HG03139 (cell line): Measurements from ENCODE around the gene KLF3.

ENCODE experiments used
- ATAC-seq: cut with Tn5 transposase; IDR thresholded peaks from one replicate; pipeline ENCODE4 v1.9.1; 2021; ENCODE audit not compliant: unreplicated experiment

The KLF3 gene

GRCh38 chr4:38673130-38673978 lies 9.4 kb downstream of the KLF3 start:
- no peak for ATAC-seq

DNA sequence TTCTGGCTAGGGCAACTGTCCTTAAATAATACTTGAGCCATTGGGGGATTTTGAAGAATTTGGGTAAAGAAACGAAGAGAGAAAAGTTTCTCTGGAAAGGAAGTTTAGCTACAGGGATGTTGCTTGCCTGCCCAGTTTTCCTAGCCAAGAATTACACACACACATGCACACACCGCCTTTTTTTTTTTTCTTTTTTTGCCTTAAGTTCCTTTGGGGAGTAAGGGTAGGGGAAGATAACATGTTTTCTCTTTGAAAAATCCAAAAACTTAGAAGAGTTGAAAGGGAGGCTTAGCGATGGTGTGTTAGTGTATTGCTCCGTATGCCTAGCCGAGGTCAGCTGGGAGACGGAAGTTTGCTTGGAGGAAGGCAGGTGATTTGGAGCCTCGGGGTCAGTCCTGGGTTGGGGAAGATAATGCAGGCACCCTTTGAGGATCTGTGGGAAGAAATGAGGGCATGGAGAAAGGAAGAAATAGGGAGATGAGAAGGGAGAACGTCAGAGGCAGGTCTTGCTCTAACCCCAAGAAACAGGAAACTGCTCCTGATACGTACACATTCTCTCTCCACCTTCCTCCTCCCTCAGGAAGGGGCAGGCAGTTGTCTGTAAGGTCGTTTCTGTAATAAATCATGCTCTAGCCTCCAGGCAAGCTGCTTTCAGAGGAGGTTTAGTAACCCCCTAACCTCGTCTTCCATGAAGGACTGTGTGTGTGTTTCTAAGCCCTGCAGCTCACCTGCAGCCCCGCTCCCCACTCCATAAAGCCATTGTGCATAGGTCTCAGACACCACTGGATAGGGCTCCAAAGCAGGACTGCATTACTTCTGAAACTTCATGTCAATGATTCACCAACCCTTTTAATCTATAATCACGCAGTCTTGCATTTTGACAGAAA lies 10.5 kb downstream of the KLF3 start:
- ATAC-seq: no peak

GRCh38 chr4:38675146-38676121 lies 11.4 kb downstream of the KLF3 start:
- peak; percentile 49 for ATAC-seq

GRCh38 chr4:38676986-38677385 lies 13.0 kb downstream of the KLF3 start:
- no peak for ATAC-seq

DNA sequence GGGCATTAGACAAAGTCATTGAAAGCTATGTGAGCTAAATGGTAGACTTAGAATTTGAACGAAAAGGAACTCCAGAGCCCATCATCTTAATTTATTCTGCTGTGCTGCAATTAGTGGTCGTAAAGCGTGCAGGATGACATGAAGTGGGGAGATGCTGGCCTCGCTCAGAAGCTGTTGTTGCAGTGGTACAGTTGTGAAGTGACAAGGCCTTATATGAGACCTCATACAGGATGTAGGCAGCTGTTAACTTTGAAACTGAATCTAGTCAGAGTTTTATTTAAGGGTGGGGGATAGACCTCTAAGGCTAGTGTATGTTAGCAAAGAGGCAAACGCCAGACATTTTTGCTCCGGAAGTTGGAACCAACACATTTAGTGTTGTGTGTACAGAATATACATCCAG lies 13.4 kb downstream of the KLF3 start:
- no peak for ATAC-seq

GRCh38 chr4:38678078-38678477 lies 14.1 kb downstream of the KLF3 start:
- no peak for ATAC-seq

DNA sequence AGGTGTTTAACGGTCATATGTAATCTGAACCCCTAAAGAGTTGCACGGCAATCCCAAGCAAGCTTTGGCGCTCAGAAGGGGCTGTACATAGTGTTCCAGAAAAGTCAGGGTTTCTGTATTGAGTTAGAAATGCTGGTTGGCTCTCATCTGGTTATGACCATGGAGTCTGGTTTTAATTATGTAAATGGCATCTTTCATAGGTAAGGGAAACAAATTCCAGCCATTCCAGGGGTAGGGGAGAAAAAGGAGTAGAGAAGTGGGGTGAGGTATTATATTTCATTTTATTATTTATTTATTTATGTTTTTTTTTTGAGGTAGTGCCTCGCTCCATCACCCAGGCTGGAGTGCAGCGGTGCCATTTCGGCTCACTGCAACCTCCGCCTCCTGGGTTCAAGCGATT lies 15.9 kb downstream of the KLF3 start:
- no peak for ATAC-seq

- ATAC-seq: no peak
These were observed 17.4 kb downstream of the KLF3 start for GRCh38 chr4:38681281-38681991.

DNA sequence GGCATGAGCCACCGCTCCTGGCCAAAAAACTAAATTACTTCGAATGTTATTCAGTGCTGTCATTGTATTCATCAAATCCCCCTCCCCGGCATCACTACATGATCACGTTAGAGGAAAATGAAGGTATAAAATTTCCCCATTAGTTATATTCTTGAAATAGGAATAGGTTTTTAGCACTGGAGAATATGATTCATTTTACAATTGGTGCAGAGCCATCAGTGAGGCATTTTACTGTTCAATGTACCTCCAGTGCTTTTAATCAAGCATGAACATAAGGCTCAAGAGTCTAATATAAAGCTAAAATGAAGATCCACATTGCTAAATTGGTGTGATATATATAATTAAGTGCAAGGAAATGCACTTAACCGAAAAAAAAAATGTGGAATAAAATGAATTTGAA lies 18.3 kb downstream of the KLF3 start:
- no peak for ATAC-seq

DNA sequence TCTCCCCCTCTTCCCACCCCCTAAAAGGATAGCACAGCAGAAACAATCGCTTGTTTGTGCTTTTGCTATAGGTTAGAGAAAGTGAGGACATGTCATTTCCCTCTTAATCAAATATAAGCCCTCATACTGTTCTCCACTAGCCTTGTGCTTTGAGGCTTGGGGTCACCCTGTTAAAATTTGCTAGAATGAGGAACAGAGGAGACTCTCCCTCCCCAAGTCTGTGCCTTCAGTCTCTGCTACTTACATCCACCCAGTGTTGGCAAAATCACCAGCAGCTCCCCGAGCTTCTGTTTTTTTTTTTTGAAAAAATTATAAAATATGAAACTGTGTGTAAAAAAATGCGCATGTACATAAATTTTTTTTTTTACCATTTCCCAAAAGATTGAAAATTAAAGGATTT lies 19.3 kb downstream of the KLF3 start:
- no peak for ATAC-seq

GRCh38 chr4:38684271-38684670 lies 20.3 kb downstream of the KLF3 start:
- no peak for ATAC-seq

DNA sequence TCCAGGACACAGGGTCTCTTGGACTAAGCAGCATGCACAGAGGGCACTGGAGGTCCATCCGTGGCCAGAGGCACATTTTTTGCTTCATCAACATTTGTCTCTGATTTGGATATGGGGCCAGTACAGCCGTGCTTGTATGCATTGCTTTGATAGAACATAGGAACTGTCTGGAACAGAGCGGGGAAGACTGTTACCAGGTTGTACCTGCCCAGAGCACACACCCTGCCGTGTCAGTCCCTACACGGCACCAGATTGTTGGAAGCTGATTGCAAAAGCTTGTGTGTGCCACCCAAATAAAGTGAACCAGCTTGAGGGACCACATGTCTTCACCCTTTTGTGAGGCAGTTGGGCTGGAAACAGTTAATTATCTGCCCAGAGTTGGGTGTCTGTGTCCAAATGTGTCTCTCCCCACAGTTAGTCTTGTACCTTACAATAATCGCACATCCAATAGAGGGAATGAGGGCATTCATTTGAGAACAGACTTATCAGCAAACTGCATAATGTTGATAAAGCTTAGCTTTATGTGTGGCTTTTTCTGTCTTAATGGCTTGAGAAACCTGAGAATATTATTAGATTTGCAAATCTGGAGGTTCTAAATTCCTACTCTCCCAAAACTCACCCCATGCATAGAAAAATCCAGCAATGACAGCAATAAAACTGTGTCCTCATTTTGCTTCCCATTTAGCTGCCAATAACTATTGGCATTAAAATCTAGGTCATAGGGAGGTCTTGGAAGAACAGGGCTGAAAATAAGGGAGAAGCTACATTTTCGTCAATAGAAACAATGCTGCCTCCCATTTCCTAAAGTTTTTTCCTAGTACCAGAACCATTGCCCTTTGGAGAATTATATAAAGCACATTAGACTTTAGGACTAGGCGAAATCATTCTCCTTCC lies 21.2 kb downstream of the KLF3 start:
- no peak for ATAC-seq

DNA sequence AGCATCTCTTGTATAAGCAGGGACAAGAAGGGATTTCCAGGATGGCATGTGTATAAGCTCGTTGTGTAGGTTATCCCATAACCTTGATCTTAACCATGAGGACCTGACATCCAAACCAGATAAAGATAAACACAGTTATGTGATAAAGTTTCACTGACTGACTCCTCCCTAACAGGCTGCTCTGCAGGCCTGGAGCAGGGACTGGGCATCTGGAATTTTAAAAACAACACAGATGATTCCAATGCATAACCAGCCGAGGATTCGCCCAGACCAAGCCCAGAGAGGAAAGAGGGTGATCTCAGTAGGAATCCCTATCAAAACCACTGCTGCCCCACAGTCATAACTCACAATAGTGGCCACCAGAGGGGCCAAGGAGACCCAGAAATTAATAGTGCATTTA lies 22.7 kb downstream of the KLF3 start:
- no peak for ATAC-seq

DNA sequence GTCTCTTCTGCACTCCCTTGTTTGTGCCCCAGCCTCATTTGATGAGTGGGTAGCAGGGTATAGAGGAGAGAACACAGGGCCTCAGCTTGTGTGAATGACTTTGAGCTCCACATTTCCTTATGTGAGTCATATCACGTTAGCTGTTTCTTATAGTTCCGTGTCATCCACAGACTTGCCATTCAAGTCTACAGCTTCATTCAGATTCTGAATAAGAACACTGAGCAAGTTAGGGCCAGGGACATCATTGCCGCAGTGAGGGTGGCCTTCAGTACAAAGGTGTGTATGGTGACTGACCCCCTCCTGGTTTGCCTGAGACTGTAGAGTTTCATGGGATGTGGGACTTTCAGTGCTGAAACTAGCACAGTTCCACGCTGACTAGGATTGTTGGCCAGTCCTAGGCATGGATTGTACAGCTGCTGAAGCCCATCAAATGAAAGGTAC lies 23.6 kb downstream of the KLF3 start:
- no peak for ATAC-seq

DNA sequence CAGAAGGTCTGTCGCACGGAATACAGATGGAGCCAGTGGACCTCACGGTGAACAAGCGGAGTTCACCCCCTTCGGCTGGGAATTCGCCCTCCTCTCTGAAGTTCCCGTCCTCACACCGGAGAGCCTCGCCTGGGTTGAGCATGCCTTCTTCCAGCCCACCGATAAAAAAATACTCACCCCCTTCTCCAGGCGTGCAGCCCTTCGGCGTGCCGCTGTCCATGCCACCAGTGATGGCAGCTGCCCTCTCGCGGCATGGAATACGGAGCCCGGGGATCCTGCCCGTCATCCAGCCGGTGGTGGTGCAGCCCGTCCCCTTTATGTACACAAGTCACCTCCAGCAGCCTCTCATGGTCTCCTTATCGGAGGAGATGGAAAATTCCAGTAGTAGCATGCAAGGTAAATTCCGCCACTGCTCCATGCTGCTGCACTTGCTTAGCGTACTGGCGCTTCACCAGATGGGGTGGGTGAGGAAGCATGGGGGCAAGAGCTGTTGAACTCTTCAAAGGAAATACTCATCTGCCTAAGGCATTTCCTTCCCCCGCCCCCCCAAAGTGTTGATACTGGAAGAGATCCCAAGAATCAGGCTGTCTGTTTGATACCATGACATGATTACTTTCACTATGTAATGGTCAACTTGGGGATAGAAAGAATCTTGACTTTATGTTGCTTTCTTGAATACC lies 24.8 kb downstream of the KLF3 start:
- no peak for ATAC-seq

GRCh38 chr4:38691251-38692008 lies 27.4 kb downstream of the KLF3 start:
- no peak for ATAC-seq

DNA sequence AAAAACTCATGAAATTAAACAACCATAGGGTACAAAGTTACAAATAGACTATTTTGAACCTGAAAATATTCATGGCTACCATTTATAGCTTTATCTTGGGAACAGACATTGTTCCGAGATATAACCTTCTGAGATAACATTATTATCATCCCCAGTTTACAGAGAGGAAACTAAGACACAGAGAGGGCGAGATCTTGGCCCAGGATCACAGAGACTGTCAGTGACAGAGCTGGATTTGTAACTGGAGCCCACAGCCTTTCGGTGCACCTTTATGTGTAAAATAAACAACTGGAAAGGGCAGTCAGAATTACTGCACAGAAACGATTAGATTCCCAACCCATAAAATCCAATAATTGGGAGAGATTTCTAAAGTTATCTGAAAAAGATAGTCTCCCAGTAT lies 28.4 kb downstream of the KLF3 start:
- ATAC-seq: no peak

DNA sequence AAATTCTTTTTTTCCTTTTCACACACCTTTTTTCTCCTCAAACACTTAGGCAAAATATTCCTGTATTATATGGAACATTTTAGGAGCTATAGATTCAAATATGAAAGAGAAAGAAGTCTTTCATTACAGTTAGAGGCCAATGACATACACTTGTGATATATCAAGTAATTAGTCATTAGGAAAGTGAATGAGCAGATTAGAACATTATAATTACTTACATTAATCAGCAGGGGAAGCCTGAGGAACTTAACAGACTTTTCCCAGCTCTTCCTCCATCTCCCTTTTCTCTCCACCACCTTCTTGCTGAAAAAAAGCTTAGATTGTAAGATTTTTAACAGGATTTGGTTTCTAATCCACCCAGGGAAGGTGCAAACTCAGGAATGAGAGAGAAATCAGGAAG lies 29.6 kb downstream of the KLF3 start:
- no peak for ATAC-seq
